Measurements from ENCODE around the gene ZNF462.

DNA sequence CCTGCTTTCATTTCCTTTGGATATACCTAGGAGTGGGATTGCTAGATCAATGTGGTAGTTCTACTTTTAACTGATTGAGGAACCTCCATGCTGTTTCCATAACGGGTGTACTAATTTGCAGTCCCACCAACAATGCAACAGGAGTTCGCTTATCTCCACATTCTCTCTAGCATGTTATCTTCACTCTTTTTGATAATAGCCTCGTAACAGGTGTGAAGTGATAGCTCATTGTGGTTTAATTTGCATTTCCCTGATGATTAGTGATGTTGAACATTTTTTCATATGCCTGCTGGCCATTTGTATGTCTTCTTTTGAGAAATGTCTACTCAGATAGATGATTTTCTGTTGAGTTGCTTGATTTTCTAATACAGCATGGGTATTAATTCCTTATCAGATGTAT is 142.2 kb downstream of the ZNF462 start:
- TF ChIP-seq, protein P1, sequence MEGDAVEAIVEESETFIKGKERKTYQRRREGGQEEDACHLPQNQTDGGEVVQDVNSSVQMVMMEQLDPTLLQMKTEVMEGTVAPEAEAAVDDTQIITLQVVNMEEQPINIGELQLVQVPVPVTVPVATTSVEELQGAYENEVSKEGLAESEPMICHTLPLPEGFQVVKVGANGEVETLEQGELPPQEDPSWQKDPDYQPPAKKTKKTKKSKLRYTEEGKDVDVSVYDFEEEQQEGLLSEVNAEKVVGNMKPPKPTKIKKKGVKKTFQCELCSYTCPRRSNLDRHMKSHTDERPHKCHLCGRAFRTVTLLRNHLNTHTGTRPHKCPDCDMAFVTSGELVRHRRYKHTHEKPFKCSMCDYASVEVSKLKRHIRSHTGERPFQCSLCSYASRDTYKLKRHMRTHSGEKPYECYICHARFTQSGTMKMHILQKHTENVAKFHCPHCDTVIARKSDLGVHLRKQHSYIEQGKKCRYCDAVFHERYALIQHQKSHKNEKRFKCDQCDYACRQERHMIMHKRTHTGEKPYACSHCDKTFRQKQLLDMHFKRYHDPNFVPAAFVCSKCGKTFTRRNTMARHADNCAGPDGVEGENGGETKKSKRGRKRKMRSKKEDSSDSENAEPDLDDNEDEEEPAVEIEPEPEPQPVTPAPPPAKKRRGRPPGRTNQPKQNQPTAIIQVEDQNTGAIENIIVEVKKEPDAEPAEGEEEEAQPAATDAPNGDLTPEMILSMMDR (IDR thresholded peaks at IDR 0.05), result no peak
- no peak for TF ChIP-seq POLR2A (IDR thresholded peaks at IDR 0.05)
